ENCODE results near the gene POLR1E. TPM values are rescaled to one million over a fixed set of nuclear protein-coding genes. Genes with fewer than 3 reads are reported as not detected.

The POLR1E gene
- total and polyA plus RNA-seq, 10 of the 15 experiments (the other 5 are each of a cell fraction or from before 2014, with no cell fraction given), result 13.7 to 71.3 (median 50.4) TPM

DNA sequence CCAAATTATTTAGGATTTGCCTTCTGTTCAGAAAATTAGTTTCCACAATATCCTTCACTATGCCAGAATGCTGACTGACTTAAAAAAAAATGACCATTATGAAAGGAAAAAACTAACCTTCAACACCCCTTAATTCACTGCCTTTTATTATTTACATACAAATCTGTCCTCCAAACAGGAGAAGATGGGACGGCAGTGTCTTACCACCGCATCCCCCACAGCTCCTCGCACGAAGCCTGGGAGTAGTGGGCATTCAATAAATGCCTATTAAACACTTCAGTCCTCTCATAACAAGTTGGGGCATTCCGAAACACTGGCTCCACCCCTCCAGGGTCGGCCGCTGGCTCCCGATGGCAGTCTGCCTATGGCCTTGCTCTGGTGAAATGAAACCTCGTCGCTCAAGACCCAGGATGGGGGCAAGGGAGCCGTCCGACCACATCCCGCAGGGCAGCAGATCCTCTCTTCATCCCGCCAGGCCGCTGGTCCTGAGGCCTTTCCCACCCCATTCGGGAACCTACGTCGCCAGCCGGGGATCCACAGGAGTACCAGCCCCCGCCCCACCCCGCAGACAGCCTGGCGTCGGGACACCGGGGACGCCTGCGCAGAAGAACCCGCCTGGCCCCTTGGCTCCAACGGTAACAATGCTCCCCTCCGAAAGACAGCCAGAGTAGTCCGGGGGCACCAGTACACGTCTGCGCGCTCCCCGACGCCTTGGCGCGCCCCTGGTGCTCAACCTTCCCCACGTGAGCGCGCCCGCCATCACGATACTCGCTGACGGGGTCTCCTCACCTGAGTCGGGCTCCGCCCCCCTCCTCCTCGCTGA, 21.1 kb upstream of the POLR1E start (continued):
- TF ChIP-seq TAF1 (IDR thresholded peaks at IDR 0.05; ENCODE audit: borderline replicate concordance, low read depth, low read length) (peak; percentile 46; the same call in 1 of the 2 replicates), KDM1A (IDR thresholded peaks at IDR 0.05; ENCODE audit: borderline replicate concordance) (no peak), SMAD5 (IDR thresholded peaks at IDR 0.05; ENCODE audit: low read depth) (no peak), FOXK2 (IDR thresholded peaks at IDR 0.05) (no peak), RBBP5 (conservative IDR thresholded peaks at IDR 0.05) (0 out of 2 replicates have a peak, but pooled peaks have one; percentile 38), EED (IDR thresholded peaks at IDR 0.05; ENCODE audit: low read depth) (peak; percentile 17; the same call in 1 of the 2 replicates), RFX5 (IDR thresholded peaks at IDR 0.05; ENCODE audit: low read depth, low read length) (no peak; the same call in 1 of the 2 replicates), SIN3A (IDR thresholded peaks at IDR 0.05; ENCODE audit: low read depth, low read length) (0 out of 2 replicates have a peak, but pooled peaks have one; percentile 79), MTA3 (IDR thresholded peaks at IDR 0.05; ENCODE audit: borderline replicate concordance, low read length) (no peak), DPF2 (IDR thresholded peaks at IDR 0.05) (peak; percentile 66), ZNF274 (IDR thresholded peaks at IDR 0.05; ENCODE audit: insufficient read depth, insufficient read length) (no peak), BCL11A (IDR thresholded peaks at IDR 0.05; ENCODE audit: low read depth, low read length) (no peak), NRF1 (conservative IDR thresholded peaks at IDR 0.05; ENCODE audit: low read depth, low read length) (peak; percentile 32; the same call in 1 of the 2 replicates), GATAD2B (conservative IDR thresholded peaks at IDR 0.05; ENCODE audit: low read depth) (0 out of 2 replicates have a peak, but pooled peaks have one; percentile 68), NR2F1 (conservative IDR thresholded peaks at IDR 0.05) (0 out of 2 replicates have a peak, but pooled peaks have one; percentile 40), ATF7 (IDR thresholded peaks at IDR 0.05; ENCODE audit: low read depth) (no peak), JUND (IDR thresholded peaks at IDR 0.05; ENCODE audit: low read depth, low read length) (no peak), POLR2AphosphoS5 (IDR thresholded peaks at IDR 0.05; ENCODE audit: low read length) (peak; percentile 89), RAD51 (IDR thresholded peaks at IDR 0.05) (0 out of 2 replicates have a peak, but pooled peaks have one; percentile 40), BACH1 (IDR thresholded peaks at IDR 0.05; ENCODE audit: borderline replicate concordance) (peak; percentile 90), SMAD1 (IDR thresholded peaks at IDR 0.05; ENCODE audit: low read depth, partially characterized antibody) (no peak), YY1 (IDR thresholded peaks at IDR 0.05; ENCODE audit: low read depth, low read length) (peak; percentile 74)
- TF ChIP-seq, protein P1, sequence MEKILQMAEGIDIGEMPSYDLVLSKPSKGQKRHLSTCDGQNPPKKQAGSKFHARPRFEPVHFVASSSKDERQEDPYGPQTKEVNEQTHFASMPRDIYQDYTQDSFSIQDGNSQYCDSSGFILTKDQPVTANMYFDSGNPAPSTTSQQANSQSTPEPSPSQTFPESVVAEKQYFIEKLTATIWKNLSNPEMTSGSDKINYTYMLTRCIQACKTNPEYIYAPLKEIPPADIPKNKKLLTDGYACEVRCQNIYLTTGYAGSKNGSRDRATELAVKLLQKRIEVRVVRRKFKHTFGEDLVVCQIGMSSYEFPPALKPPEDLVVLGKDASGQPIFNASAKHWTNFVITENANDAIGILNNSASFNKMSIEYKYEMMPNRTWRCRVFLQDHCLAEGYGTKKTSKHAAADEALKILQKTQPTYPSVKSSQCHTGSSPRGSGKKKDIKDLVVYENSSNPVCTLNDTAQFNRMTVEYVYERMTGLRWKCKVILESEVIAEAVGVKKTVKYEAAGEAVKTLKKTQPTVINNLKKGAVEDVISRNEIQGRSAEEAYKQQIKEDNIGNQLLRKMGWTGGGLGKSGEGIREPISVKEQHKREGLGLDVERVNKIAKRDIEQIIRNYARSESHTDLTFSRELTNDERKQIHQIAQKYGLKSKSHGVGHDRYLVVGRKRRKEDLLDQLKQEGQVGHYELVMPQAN (conservative IDR thresholded peaks at IDR 0.05), result peak; percentile 77
- TF ChIP-seq, protein P2, sequence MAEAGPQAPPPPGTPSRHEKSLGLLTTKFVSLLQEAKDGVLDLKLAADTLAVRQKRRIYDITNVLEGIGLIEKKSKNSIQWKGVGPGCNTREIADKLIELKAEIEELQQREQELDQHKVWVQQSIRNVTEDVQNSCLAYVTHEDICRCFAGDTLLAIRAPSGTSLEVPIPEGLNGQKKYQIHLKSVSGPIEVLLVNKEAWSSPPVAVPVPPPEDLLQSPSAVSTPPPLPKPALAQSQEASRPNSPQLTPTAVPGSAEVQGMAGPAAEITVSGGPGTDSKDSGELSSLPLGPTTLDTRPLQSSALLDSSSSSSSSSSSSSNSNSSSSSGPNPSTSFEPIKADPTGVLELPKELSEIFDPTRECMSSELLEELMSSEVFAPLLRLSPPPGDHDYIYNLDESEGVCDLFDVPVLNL (IDR thresholded peaks at IDR 0.05; ENCODE audit: low read depth, low read length), result no peak
- TF ChIP-seq, protein P3, sequence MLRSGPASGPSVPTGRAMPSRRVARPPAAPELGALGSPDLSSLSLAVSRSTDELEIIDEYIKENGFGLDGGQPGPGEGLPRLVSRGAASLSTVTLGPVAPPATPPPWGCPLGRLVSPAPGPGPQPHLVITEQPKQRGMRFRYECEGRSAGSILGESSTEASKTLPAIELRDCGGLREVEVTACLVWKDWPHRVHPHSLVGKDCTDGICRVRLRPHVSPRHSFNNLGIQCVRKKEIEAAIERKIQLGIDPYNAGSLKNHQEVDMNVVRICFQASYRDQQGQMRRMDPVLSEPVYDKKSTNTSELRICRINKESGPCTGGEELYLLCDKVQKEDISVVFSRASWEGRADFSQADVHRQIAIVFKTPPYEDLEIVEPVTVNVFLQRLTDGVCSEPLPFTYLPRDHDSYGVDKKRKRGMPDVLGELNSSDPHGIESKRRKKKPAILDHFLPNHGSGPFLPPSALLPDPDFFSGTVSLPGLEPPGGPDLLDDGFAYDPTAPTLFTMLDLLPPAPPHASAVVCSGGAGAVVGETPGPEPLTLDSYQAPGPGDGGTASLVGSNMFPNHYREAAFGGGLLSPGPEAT (IDR thresholded peaks at IDR 0.05; ENCODE audit: low read depth), result 0 out of 2 replicates have a peak, but pooled peaks have one; percentile 36
- TF ChIP-seq, protein P4, sequence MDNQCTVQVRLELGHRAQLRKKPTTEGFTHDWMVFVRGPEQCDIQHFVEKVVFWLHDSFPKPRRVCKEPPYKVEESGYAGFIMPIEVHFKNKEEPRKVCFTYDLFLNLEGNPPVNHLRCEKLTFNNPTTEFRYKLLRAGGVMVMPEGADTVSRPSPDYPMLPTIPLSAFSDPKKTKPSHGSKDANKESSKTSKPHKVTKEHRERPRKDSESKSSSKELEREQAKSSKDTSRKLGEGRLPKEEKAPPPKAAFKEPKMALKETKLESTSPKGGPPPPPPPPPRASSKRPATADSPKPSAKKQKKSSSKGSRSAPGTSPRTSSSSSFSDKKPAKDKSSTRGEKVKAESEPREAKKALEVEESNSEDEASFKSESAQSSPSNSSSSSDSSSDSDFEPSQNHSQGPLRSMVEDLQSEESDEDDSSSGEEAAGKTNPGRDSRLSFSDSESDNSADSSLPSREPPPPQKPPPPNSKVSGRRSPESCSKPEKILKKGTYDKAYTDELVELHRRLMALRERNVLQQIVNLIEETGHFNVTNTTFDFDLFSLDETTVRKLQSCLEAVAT (IDR thresholded peaks at IDR 0.05), result peak; percentile 50; the same call in 1 of the 2 replicates

All from GM12878 (cell line).